ENCODE data around the gene TMEM132C. TPM values are rescaled to one million over a fixed set of nuclear protein-coding genes. Genes with fewer than 3 reads are reported as not detected.

Gene TMEM132C
- total RNA-seq, 1 experiment from 2014 or later: not detected

GRCh38 chr12:128724468-128725046 is 457.6 kb downstream of the TMEM132C start:
- no peak for DNase-seq (ENCODE audit: low read depth, low spot score)
- in situ Hi-C loops (cut with HindIII; ENCODE audit: low pct_unique_long_range_greater_than_20kb, low sequenced_read_pairs): no loop called here

GRCh38 chr12:128726886-128727285 is 459.9 kb downstream of the TMEM132C start:
- in situ Hi-C loops (cut with HindIII; ENCODE audit: low pct_unique_long_range_greater_than_20kb, low sequenced_read_pairs): no loop called here

DNA sequence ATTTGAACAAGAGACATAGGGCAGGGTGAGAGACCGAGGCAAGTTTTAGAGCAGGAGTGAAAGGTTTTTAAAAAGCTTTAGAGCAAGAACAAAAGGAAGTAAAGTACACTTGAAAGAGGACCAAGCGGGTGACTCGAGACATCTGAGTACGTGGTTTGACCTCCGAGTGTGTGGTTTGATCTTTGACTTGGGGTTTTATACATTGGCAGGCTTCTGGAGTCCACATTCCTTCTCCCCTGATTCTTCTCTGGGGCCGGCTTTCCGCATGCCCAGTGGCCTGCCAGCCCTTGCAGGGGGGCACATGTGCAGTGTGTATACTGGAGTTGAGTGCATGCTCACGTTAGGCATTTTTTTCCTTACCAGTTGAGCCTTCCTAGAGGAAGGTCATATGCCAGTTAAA is 460.5 kb downstream of the TMEM132C start:
- in situ Hi-C loops (cut with HindIII; ENCODE audit: low pct_unique_long_range_greater_than_20kb, low sequenced_read_pairs): no loop called here
- DNase-seq (ENCODE audit: low read depth, low spot score): no peak

More at GRCh38 chr12:128726886-128727285, 459.9 kb downstream of the TMEM132C start:
- no peak for DNase-seq (ENCODE audit: low read depth, low spot score)

- no peak for DNase-seq (ENCODE audit: low read depth, low spot score)
- in situ Hi-C loops (cut with HindIII; ENCODE audit: low pct_unique_long_range_greater_than_20kb, low sequenced_read_pairs): no loop called here
These were observed 461.0 kb downstream of the TMEM132C start for GRCh38 chr12:128727999-128728398.

DNA sequence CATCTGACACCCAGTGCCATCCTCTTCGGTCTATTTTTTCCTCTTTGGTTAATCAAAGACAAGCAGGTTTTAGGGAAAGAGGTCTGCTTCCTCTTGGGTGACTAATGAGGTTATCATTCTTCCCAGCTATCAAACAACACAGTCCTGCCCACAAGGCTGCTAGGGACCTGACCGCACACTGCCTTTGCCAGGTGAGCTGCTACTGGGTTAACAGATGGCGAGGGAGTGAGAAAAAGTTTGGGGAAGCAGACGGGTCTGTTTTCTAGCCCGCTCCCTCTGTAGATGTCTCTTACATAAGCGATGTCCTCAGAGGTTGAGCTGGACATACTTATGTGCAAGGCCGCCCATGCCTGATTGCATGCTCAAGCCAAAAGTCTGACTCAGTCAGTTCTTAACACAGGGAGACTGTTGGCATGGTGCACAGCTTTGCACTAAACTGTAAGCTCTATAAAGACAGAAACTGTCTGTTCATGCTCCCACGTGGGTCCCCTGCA is 462.7 kb downstream of the TMEM132C start:
- DNase-seq (ENCODE audit: low read depth, low spot score): no peak
- in situ Hi-C loops (cut with HindIII; ENCODE audit: low pct_unique_long_range_greater_than_20kb, low sequenced_read_pairs): no loop called here

- no peak for DNase-seq (ENCODE audit: low read depth, low spot score)
- in situ Hi-C loops (cut with HindIII; ENCODE audit: low pct_unique_long_range_greater_than_20kb, low sequenced_read_pairs): no loop called here
These were observed 467.4 kb downstream of the TMEM132C start for GRCh38 chr12:128734371-128734770.

DNA sequence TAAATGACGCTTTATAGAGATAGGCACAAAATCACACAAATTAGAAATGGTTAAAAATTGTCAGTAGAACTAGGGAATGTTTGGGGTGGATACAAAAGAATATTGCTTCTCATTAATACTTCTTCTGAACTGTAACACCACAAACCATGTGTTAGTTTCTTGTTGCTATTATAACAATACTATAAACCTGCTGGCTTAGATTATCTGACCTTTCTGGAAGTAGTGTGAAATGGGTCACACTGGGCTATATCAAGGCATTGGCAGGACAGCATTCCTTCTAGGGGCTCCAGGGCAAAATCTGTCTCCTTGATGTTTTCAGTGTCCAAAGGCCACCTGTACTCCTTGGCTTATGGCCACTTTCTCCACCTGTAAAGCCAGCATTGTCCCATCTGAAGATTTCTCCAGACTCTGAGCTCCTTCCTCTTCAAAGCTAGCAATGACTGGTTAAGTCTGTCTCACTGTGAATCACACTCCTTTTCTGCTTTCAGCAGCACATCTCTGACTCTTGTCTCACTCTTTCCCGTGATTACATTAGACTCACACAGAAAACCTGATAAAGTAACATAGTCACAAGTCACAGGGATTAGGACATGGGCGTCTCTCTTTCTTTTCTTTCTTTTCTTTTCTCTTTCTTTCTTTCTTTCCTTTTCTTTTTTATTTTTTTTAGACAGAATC is 470.5 kb downstream of the TMEM132C start:
- no peak for DNase-seq (ENCODE audit: low read depth, low spot score)
- in situ Hi-C loops (cut with HindIII; ENCODE audit: low pct_unique_long_range_greater_than_20kb, low sequenced_read_pairs): no loop called here

DNA sequence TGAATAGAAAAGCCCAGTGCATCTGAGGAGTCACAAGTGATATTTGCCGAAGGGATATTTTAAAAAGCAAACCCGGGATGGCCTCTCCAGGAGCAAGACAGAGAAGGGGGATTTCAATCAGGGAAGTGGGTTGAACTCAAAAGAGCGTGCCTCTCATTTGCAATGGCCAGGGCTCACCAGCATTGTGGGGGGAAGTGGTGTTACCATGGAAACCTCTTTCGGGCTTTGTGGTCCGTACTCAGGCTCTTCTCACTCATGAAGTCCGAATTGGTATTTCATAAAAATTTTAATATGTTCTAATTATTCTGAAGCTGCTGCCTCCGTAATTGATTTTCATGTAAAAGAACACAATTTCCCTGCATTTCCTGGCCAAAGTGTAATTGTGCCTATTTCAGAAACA is 476.9 kb downstream of the TMEM132C start:
- no peak for DNase-seq (ENCODE audit: low read depth, low spot score)
- in situ Hi-C loops (cut with HindIII; ENCODE audit: low pct_unique_long_range_greater_than_20kb, low sequenced_read_pairs): no loop called here

DNA sequence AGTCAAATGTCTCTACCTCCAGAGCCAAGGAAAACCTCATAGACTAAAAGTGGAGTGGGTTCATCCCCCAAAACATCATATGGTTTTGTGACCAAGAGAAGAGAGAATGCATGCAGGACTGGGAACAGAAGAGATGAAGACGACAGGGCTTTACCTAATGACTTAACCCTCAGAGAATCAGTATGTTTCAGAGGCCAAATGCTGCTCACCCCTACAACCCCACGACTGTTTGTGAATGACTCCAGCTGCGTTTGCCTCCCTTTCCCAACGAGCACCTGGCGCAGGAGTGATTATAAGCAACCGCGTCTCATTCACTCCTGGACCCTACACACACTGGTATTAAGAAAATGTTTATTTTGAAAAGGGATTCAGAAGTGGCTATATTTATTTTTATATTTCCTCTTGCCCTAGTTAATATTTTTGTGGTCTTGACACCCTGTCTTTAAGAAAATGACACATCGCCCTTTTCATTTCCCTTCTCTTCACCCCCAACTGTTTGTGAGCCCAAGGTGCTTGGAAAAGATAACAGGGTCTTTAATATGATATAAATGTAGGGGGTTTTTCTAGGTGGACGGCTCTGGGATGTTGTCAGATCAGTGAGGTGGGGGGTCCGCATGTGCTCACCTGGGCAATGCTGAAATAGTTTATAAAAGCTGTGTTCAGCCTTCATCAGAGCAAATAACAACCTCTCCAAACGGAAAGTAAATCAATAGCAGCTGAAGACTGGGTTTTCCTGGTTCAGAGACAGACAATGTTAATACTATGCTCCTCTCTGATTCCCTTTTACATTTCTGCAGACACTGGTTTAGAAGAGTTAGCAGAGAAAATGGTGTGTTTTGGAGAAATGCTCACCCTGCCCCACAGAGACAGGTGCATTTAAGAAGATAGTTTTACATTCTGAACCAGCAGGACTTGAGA is 479.1 kb downstream of the TMEM132C start:
- DNase-seq (ENCODE audit: low read depth, low spot score): no peak
- in situ Hi-C loops (cut with HindIII; ENCODE audit: low pct_unique_long_range_greater_than_20kb, low sequenced_read_pairs): no loop called here

DNA sequence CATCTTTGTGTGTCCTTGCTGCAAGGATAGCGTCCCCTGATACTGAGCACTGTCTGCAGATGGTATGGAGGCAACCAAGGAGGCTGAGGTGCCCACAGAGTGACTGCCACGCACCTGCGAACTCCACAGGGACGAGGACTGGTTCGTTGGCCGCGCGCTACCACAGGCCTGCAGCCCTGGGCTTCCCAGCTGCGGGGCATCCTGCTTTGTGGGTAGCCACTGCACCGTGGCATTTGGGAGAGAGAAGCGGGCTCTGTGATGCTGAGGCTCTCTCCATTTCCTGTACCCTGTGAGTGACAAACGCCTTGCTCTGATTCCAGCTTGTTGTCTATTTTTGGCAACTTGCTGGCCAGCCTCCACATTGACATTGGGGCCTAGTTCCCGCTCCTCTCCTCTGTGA is 480.5 kb downstream of the TMEM132C start:
- DNase-seq (ENCODE audit: low read depth, low spot score): no peak
- in situ Hi-C loops (cut with HindIII; ENCODE audit: low pct_unique_long_range_greater_than_20kb, low sequenced_read_pairs): no loop called here

- no peak for DNase-seq (ENCODE audit: low read depth, low spot score)
- in situ Hi-C loops (cut with HindIII; ENCODE audit: low pct_unique_long_range_greater_than_20kb, low sequenced_read_pairs): no loop called here
These were observed 485.4 kb downstream of the TMEM132C start for GRCh38 chr12:128752386-128752785.

DNA sequence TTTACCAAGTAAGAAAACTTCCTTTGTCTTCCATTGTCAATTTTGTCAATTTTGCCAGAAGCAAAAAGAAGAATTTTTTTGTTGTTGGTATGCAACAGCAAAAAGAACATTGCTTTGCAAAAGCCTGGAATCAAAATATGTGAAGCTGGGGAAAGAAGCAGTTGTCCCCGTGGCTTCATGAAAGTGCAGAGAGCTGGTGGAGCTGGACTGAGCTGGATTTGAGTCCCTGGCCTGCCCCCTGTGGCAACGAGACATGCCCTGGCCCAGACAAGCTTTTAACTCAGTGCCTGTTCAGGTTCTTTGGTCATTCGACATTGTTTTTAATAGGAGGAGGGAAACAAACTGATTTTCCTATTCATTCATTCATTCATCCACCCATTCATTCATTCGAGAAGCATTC is 486.5 kb downstream of the TMEM132C start:
- in situ Hi-C loops (cut with HindIII; ENCODE audit: low pct_unique_long_range_greater_than_20kb, low sequenced_read_pairs): no loop called here
- no peak for DNase-seq (ENCODE audit: low read depth, low spot score)

DNA sequence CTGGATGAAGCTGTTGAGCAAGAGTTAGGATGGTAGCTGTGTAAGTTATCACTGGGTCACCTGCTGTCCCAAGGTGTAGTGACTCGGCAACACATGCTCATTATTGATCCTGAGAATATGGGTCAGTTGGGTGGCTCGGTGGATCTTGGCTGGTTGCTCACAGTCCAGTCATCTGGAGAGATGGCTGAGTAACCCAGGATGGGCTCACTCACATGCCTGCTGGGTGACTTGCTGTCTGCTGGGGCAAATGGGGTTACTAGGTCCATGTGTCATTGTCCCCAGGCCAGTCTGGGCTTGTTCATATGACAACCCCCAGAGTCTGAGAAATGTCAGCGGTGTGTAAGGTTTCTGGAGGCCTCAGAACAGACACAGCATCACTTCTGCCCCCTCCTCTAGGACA is 487.3 kb downstream of the TMEM132C start:
- no peak for DNase-seq (ENCODE audit: low read depth, low spot score)
- in situ Hi-C loops (cut with HindIII; ENCODE audit: low pct_unique_long_range_greater_than_20kb, low sequenced_read_pairs): no loop called here

- in situ Hi-C loops (cut with HindIII; ENCODE audit: low pct_unique_long_range_greater_than_20kb, low sequenced_read_pairs): no loop called here
- DNase-seq (ENCODE audit: low read depth, low spot score): no peak
These were observed 488.6 kb downstream of the TMEM132C start for GRCh38 chr12:128755566-128755965.

Small RNAs within 50 kb of the gene (small RNA-seq; reads per million reads assigned to genes)
- gene MIR3612 (0 reads per million in 2 experiments), gene MIR4419B (0 reads per million in 2 experiments)
